Mesenchymal stem cell (in vitro differentiated cells and primary cell): Measurements from ENCODE around the gene DSTN.
A peak's percentile ranks its signal among the peaks of the same experiment; 100 is the strongest.

Source experiments
- DNase-seq: peaks from one replicate; pipeline ENCODE4 v3.0.0-alpha.2; 2013
- H2AFZ ChIP-seq: one replicate; pipeline ENCODE4 v1.6.1; 2013; ENCODE audit warnings: low read depth, mild to moderate bottlenecking, control low read depth, inconsistent platforms, low read length, moderate library complexity
- H2AK5ac ChIP-seq: 2 replicates; pipeline ENCODE4 v1.6.1; 2013; ENCODE audit warnings: low read length, moderate library complexity, mild to moderate bottlenecking, inconsistent platforms; ENCODE audit not compliant: severe bottlenecking
- H2BK120ac ChIP-seq: one replicate; pipeline ENCODE4 v1.6.1; 2013; ENCODE audit warnings: low read depth, mild to moderate bottlenecking, inconsistent platforms, low read length, moderate library complexity
- H2BK12ac ChIP-seq, 2 experiments: one replicate each; pipeline ENCODE4 v1.6.1; 2013; ENCODE audit warnings: inconsistent platforms in 2 of 2, low read length in 2 of 2, mild to moderate bottlenecking in 2 of 2, moderate library complexity in 2 of 2, control low read depth in 1 of 2
- H2BK15ac ChIP-seq: one replicate; pipeline ENCODE4 v1.6.1; 2013; ENCODE audit warnings: mild to moderate bottlenecking, low read depth, inconsistent platforms; ENCODE audit not compliant: poor library complexity, severe bottlenecking
- H2BK5ac ChIP-seq: 2 replicates; pipeline ENCODE4 v1.6.1; 2013; ENCODE audit warnings: low read depth, mild to moderate bottlenecking, low read length, control low read depth, inconsistent platforms; ENCODE audit not compliant: poor library complexity, severe bottlenecking
- H3K14ac ChIP-seq, 2 experiments: one replicate each; pipeline ENCODE4 v1.6.1; 2013; ENCODE audit warnings: inconsistent platforms in 2 of 2, low read length in 2 of 2, control low read depth in 1 of 2, mild to moderate bottlenecking in 1 of 2, moderate library complexity in 1 of 2
- H3K18ac ChIP-seq, 2 experiments: one replicate each; pipeline ENCODE4 v1.6.1; 2013; ENCODE audit warnings: inconsistent platforms in 2 of 2, low read length in 2 of 2, control low read depth in 1 of 2, low read depth in 1 of 2, mild to moderate bottlenecking in 1 of 2
- H3K23ac ChIP-seq, 2 experiments: one replicate each; pipeline ENCODE4 v1.6.1; 2013; ENCODE audit warnings: inconsistent platforms in 2 of 2, low read length in 2 of 2, mild to moderate bottlenecking in 2 of 2, moderate library complexity in 2 of 2, control low read depth in 1 of 2
- H3K27ac ChIP-seq: 2 replicates; pipeline ENCODE4 v1.5.1; 2013; ENCODE audit warnings: mild to moderate bottlenecking, moderate library complexity, low read length, control low read depth, inconsistent platforms; ENCODE audit not compliant: poor library complexity, severe bottlenecking
- H3K27me3 ChIP-seq, 2 experiments: 2 replicates each; pipeline versions ENCODE4 v1.6.1 to v1.7.0; 2013; ENCODE audit warnings: low read length in 2 of 2, mild to moderate bottlenecking in 2 of 2, moderate library complexity in 2 of 2, control low read depth in 1 of 2, inconsistent platforms in 1 of 2; ENCODE audit not compliant: control insufficient read depth in 1 of 2, insufficient read depth in 1 of 2
- H3K36me3 ChIP-seq, 2 experiments: 2 replicates each; pipeline versions ENCODE4 v1.6.1 to v1.7.0; 2013; ENCODE audit warnings: low read length in 2 of 2, control low read depth in 1 of 2, inconsistent platforms in 1 of 2, low read depth in 1 of 2, mild to moderate bottlenecking in 1 of 2; ENCODE audit not compliant: insufficient read depth in 2 of 2, control insufficient read depth in 1 of 2
- H3K4ac ChIP-seq, 2 experiments: one replicate each; pipeline ENCODE4 v1.6.1; 2013; ENCODE audit warnings: inconsistent platforms in 2 of 2, low read length in 2 of 2, mild to moderate bottlenecking in 2 of 2, moderate library complexity in 2 of 2, control low read depth in 1 of 2, low read depth in 1 of 2
- H3K4me1 ChIP-seq: 2 replicates; pipeline ENCODE4 v1.6.1; 2013; ENCODE audit warnings: low read depth, low read length, control low read depth; ENCODE audit not compliant: control insufficient read depth, insufficient read depth
- H3K4me2 ChIP-seq: 2 replicates; pipeline ENCODE4 v1.6.1; 2013; ENCODE audit warnings: low read length, mild to moderate bottlenecking, inconsistent platforms; ENCODE audit not compliant: poor library complexity, severe bottlenecking
- H3K4me3 ChIP-seq, 2 experiments: 2 replicates each; pipeline versions ENCODE4 v1.5.1 to v1.7.0; 2013; ENCODE audit warnings: low read length in 2 of 2, mild to moderate bottlenecking in 2 of 2, control low read depth in 1 of 2, low read depth in 1 of 2; ENCODE audit not compliant: insufficient read depth in 1 of 2
- H3K79me1 ChIP-seq: replicated peaks from 2 replicates; pipeline ENCODE4 v1.6.1; 2013; ENCODE audit warnings: mild to moderate bottlenecking, control low read depth, low read length, inconsistent platforms; ENCODE audit not compliant: poor library complexity, severe bottlenecking
- H3K9ac ChIP-seq: 2 replicates; pipeline ENCODE4 v1.7.0; 2013; ENCODE audit warnings: mild to moderate bottlenecking, low read length, moderate library complexity
- H3K9me3 ChIP-seq: 2 replicates; pipeline ENCODE4 v1.7.0; 2013; ENCODE audit warnings: mild to moderate bottlenecking, low read length; ENCODE audit not compliant: control insufficient read depth
- H4K8ac ChIP-seq: one replicate; pipeline ENCODE4 v1.6.1; 2013; ENCODE audit warnings: inconsistent platforms, mild to moderate bottlenecking, low read length, moderate library complexity
- H4K91ac ChIP-seq: one replicate; pipeline ENCODE4 v1.6.1; 2013; ENCODE audit warnings: mild to moderate bottlenecking, low read length, inconsistent platforms
- WGBS: methylation state at CpG from one replicate; pipeline ENCODE4 v1.1.7; 2013; ENCODE audit warnings: mixed read lengths; 5-methylcytosine and 5-hydroxymethylcytosine counted together

The DSTN gene

DNA sequence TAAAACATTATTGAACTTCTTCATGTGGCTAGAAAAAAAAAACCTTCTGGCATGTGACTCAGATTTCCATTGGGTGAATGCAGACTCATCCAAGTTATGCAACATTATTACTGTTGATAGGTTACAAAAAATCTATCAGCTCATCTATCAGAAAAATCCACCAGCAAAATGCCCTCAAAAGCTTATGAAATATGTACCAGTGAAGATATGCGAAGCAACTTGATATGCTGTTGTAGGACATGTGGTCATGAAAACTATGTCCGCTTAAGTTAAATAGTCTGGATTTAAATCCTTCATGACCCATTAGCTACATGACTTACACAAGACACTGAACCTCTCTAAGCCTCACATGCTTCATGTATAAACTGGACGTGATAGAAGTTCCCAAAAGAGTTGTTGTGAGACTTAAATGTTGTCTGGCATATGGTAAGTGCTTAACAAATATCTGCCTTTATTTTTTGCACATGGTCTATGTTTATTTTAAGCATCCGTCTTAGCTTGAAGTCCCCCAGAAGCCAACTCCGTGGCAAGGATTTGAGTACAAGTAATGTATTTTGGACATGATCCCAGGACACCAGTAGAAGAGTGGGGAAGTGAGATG lies 26.2 kb upstream of the DSTN start:
- no peak overlapping the region for H3K4me2 ChIP-seq
- H2BK120ac ChIP-seq = no peak overlapping the region
- H2BK12ac ChIP-seq = no peak overlapping the region
- H3K4ac ChIP-seq = no peak overlapping the region
- 75% methylated on average over 3 of the region's 5 CpGs for WGBS
- peak overlapping the region; percentile 87 for H3K27ac ChIP-seq
- peaks cover 2% of the 10 kb centered on the region for H3K79me1 ChIP-seq
- H4K8ac ChIP-seq = no peak overlapping the region
- H2AFZ ChIP-seq = no peak overlapping the region
- H3K18ac ChIP-seq = no peak overlapping the region
- no peaks in the 10 kb centered on the region for H3K27me3 ChIP-seq
- no peak overlapping the region for H4K91ac ChIP-seq
- H2AK5ac ChIP-seq = peak overlapping the region; percentile 99
- H2BK15ac ChIP-seq = no peak overlapping the region
- no peaks in the 10 kb centered on the region for H3K36me3 ChIP-seq
- H3K23ac ChIP-seq = no peak overlapping the region
- H3K9me3 ChIP-seq = no peaks in the 10 kb centered on the region
- no peak overlapping the region for H3K14ac ChIP-seq
- H2BK5ac ChIP-seq = no peak overlapping the region
- H3K4me3 ChIP-seq = peak overlapping the region in 1 of 2 experiments; percentile 34
- H3K9ac ChIP-seq = peak overlapping the region; percentile 83
- DNase-seq = peak; percentile 47
- H3K4me1 ChIP-seq = peaks cover 16% of the 10 kb centered on the region

DNA sequence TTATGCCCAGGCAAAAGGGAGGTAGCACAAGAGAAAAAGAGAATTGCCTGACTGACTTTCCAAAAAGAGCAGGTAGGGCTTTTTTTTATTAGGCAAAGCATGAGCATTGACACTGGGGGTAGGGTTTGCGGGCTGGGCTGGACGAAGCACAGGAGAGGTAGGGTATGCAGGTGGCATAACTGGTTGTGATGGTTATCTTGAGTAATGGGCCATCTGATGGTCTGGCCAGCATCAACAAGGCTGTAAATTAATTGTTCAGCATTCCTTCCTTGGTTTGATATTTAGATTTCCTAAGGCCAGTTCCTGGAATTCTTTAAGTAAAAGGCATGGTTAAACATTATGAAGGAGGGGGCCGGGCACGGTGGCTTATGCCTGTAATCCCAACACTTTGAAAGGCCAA lies 24.7 kb upstream of the DSTN start:
- no peak overlapping the region for H3K27ac ChIP-seq
- H3K4me2 ChIP-seq = no peak overlapping the region
- no peak overlapping the region for H3K18ac ChIP-seq
- H2AK5ac ChIP-seq = peak overlapping the region; percentile 27
- H3K4me3 ChIP-seq = no peak overlapping the region
- peaks cover 12% of the 10 kb centered on the region for H3K4me1 ChIP-seq
- no peak overlapping the region for H2AFZ ChIP-seq
- no peak overlapping the region for H3K4ac ChIP-seq
- H3K23ac ChIP-seq = no peak overlapping the region
- H2BK120ac ChIP-seq = no peak overlapping the region
- H2BK12ac ChIP-seq = no peak overlapping the region
- no peak overlapping the region for H2BK5ac ChIP-seq
- no peak overlapping the region for H4K8ac ChIP-seq
- no peaks in the 10 kb centered on the region for H3K27me3 ChIP-seq
- no peaks in the 10 kb centered on the region for H3K9me3 ChIP-seq
- DNase-seq = no peak
- no peaks in the 10 kb centered on the region for H3K36me3 ChIP-seq
- no peak overlapping the region for H4K91ac ChIP-seq
- H2BK15ac ChIP-seq = no peak overlapping the region
- 84% methylated on average over 4 of the region's 4 CpGs for WGBS
- H3K79me1 ChIP-seq = peaks cover 5% of the 10 kb centered on the region
- no peak overlapping the region for H3K9ac ChIP-seq
- no peak overlapping the region for H3K14ac ChIP-seq

DNA sequence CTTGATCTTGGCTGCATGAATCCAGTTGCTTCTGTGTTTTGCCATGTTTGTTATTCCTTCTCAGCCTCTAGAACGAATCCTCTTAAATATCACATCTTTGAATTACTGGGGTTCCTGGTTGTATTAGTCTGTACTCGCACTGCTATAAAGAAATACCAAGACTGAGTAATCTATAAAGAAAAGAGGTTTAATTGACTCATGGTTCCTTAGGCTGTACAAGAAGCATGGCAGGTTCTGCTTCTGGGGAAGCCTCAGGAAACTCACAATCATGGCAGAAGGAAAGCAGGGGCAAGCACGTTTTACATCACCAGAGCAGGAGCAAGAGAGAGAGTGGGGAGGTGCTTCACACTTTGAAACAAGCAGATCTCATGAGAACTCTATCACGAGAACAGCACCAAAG lies 20.7 kb upstream of the DSTN start:
- Histone ChIP-seq H4K8ac (no peak overlapping the region), H3K27me3 (no peaks in the 10 kb centered on the region), H2BK12ac (no peak overlapping the region), H3K18ac (peak overlapping the region in 1 of 2 experiments; percentile 8), H3K23ac (no peak overlapping the region), H2AFZ (no peak overlapping the region), H3K9ac (no peak overlapping the region), H3K14ac (no peak overlapping the region), H2AK5ac (peak overlapping the region; percentile 75), H3K27ac (no peak overlapping the region), H3K4ac (no peak overlapping the region), H3K4me1 (peaks cover 4% of the 10 kb centered on the region), H3K36me3 (no peaks in the 10 kb centered on the region), H3K79me1 (peaks cover 7% of the 10 kb centered on the region), H3K9me3 (no peaks in the 10 kb centered on the region), H4K91ac (no peak overlapping the region), H2BK15ac (no peak overlapping the region), H2BK120ac (no peak overlapping the region), H2BK5ac (no peak overlapping the region), H3K4me2 (no peak overlapping the region), H3K4me3 (no peak overlapping the region)
- no peak for DNase-seq
- WGBS = 89% methylated on average over 4 of the region's 4 CpGs

DNA sequence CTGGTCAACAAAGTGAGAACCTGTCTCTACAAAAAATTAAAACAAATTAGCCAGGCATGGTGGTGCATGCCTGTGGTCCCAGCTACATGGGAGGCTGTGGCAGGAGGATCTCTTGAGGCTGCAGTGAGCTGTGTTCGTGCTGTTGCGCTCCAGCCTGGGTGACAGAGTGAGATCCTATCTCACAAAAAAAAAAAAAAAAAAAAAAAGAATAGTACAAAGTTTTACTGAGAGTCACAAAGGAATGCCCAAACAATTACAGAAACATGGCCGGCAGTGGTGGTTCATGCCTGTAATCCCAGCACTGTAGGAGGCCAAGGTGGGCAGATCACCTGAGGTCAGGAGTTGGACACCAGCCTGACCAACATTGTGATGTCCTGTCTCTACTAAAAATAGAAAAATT lies 14.8 kb upstream of the DSTN start:
- no peak overlapping the region for H3K4me2 ChIP-seq
- no peaks in the 10 kb centered on the region for H3K36me3 ChIP-seq
- H2BK12ac ChIP-seq = no peak overlapping the region
- H3K79me1 ChIP-seq = peaks cover 11% of the 10 kb centered on the region
- no peak overlapping the region for H3K27ac ChIP-seq
- no peak overlapping the region for H2AFZ ChIP-seq
- peak overlapping the region in 1 of 2 experiments; percentile 51 for H3K4ac ChIP-seq
- H3K18ac ChIP-seq = peak overlapping the region in 1 of 2 experiments; percentile 70
- peaks cover 14% of the 10 kb centered on the region for H3K4me1 ChIP-seq
- no peak overlapping the region for H2BK120ac ChIP-seq
- WGBS = 98% methylated on average over 1 of the region's 3 CpGs
- no peak overlapping the region for H2BK15ac ChIP-seq
- DNase-seq = no peak
- H3K23ac ChIP-seq = no peak overlapping the region
- no peak overlapping the region for H3K4me3 ChIP-seq
- H3K27me3 ChIP-seq = no peaks in the 10 kb centered on the region
- H4K8ac ChIP-seq = no peak overlapping the region
- no peak overlapping the region for H4K91ac ChIP-seq
- H2BK5ac ChIP-seq = no peak overlapping the region
- no peak overlapping the region for H3K9ac ChIP-seq
- H3K14ac ChIP-seq = no peak overlapping the region
- no peaks in the 10 kb centered on the region for H3K9me3 ChIP-seq
- H2AK5ac ChIP-seq = peak overlapping the region; percentile 59
